ENCODE data around the gene ARID4B.
"Not testable (repeated sequence)": the region's sequence is repeated elsewhere in the genome, so short reads cannot be mapped to it uniquely, and the experiment has no call there.

Gene ARID4B

GRCh38 chr1:235159284-235159683 is 168.7 kb downstream of the ARID4B start:
- not testable (repeated sequence) for DNase-seq

- no peak for DNase-seq
These were observed 169.3 kb downstream of the ARID4B start for GRCh38 chr1:235158680-235159079.

GRCh38 chr1:235157150-235157549 is 170.8 kb downstream of the ARID4B start:
- DNase-seq: no peak

- DNase-seq: no peak
These were observed 171.2 kb downstream of the ARID4B start for GRCh38 chr1:235156740-235157139.

- DNase-seq: no peak
These were observed 171.7 kb downstream of the ARID4B start for GRCh38 chr1:235156265-235156664.

- no peak for DNase-seq
These were observed 175.7 kb downstream of the ARID4B start for GRCh38 chr1:235152235-235152634.

GRCh38 chr1:235151033-235151432 is 176.9 kb downstream of the ARID4B start:
- no peak for DNase-seq

- DNase-seq: no peak
These were observed 178.2 kb downstream of the ARID4B start for GRCh38 chr1:235149824-235150223.

- DNase-seq: no peak
These were observed 180.7 kb downstream of the ARID4B start for GRCh38 chr1:235147269-235147668.

- no peak for DNase-seq
These were observed 182.3 kb downstream of the ARID4B start for GRCh38 chr1:235145639-235146038.

- DNase-seq: no peak
These were observed 185.0 kb downstream of the ARID4B start for GRCh38 chr1:235142991-235143390.

GRCh38 chr1:235139315-235139714 is 188.7 kb downstream of the ARID4B start:
- DNase-seq: no peak

GRCh38 chr1:235138821-235139220 is 189.2 kb downstream of the ARID4B start:
- peak; percentile 51 for DNase-seq

- DNase-seq: no peak
These were observed 191.9 kb downstream of the ARID4B start for GRCh38 chr1:235136111-235136510.

GRCh38 chr1:235134171-235134570 is 193.8 kb downstream of the ARID4B start:
- DNase-seq: no peak

GRCh38 chr1:235133086-235133485 is 194.9 kb downstream of the ARID4B start:
- DNase-seq: no peak

GRCh38 chr1:235131961-235132360 is 196.0 kb downstream of the ARID4B start:
- DNase-seq: no peak

GRCh38 chr1:235130766-235131270 is 197.2 kb downstream of the ARID4B start:
- DNase-seq: no peak

GRCh38 chr1:235129774-235130570 is 198.0 kb downstream of the ARID4B start:
- DNase-seq: no peak

GRCh38 chr1:235128456-235129328 is 199.3 kb downstream of the ARID4B start, which contains the start of gene TOMM20:
Gene TOMM20, minus strand, starts transcription at chr1:235128837. Its CDS starts 122 bp downstream, at chr1:235128715.
- DNase-seq: peak; percentile 94

- DNase-seq: peak; percentile 40
These were observed 200.1 kb downstream of the ARID4B start for GRCh38 chr1:235127732-235128455.

GRCh38 chr1:235127203-235127602 is 200.8 kb downstream of the ARID4B start:
- DNase-seq: no peak

- DNase-seq: no peak
These were observed 203.3 kb downstream of the ARID4B start for GRCh38 chr1:235124665-235125064.
